ENCODE results near the gene CAB39. TPM values are rescaled to one million over a fixed set of nuclear protein-coding genes. Genes with fewer than 3 reads are reported as not detected.

CAB39 gene
- total and polyA plus RNA-seq, 12 donors: 17.3 to 99.7 (median 90.0) TPM

GRCh38 chr2:230739961-230740360, 27.3 kb downstream of the CAB39 start:
- TF ChIP-seq, protein P1, sequence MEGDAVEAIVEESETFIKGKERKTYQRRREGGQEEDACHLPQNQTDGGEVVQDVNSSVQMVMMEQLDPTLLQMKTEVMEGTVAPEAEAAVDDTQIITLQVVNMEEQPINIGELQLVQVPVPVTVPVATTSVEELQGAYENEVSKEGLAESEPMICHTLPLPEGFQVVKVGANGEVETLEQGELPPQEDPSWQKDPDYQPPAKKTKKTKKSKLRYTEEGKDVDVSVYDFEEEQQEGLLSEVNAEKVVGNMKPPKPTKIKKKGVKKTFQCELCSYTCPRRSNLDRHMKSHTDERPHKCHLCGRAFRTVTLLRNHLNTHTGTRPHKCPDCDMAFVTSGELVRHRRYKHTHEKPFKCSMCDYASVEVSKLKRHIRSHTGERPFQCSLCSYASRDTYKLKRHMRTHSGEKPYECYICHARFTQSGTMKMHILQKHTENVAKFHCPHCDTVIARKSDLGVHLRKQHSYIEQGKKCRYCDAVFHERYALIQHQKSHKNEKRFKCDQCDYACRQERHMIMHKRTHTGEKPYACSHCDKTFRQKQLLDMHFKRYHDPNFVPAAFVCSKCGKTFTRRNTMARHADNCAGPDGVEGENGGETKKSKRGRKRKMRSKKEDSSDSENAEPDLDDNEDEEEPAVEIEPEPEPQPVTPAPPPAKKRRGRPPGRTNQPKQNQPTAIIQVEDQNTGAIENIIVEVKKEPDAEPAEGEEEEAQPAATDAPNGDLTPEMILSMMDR (IDR thresholded peaks at IDR 0.05): no peak
- Histone ChIP-seq H3K27ac (no peak overlapping the region), H3K9me3 (no peaks in the 10 kb centered on the region), H3K27me3 (no peaks in the 10 kb centered on the region), H3K36me3 (peaks cover 0 to 45% (median 0%) of the 10 kb centered on the region in 9 donors), H3K4me3 (no peak overlapping the region), H3K4me1 (peaks cover 5 to 51% (median 37%) of the 10 kb centered on the region in 9 donors)
- DNase-seq (no peak), ATAC-seq (no peak)
- WGBS, 2 donors: 90 to 93% methylated on average over 2 of the region's 2 CpGs
- intact Hi-C loops (cut with DNase I): no loop called here

- no peaks in the 10 kb centered on the region for H3K9me3 ChIP-seq
- H3K36me3 ChIP-seq: peaks cover 0 to 70% (median 0%) of the 10 kb centered on the region in 9 donors
- H3K27me3 ChIP-seq: no peaks in the 10 kb centered on the region
- ATAC-seq: no peak
- WGBS, 2 donors: 92 to 94% methylated on average over 4 of the region's 4 CpGs
- intact Hi-C loops (cut with DNase I): no loop called here
- no peak overlapping the region for H3K4me3 ChIP-seq
- DNase-seq: no peak
- H3K27ac ChIP-seq: no peak overlapping the region
- peaks cover 5 to 35% (median 14%) of the 10 kb centered on the region in 9 donors for H3K4me1 ChIP-seq
- TF ChIP-seq, protein P1 (IDR thresholded peaks at IDR 0.05): no peak
Observed at GRCh38 chr2:230742781-230743180, 30.1 kb downstream of the CAB39 start.

DNA sequence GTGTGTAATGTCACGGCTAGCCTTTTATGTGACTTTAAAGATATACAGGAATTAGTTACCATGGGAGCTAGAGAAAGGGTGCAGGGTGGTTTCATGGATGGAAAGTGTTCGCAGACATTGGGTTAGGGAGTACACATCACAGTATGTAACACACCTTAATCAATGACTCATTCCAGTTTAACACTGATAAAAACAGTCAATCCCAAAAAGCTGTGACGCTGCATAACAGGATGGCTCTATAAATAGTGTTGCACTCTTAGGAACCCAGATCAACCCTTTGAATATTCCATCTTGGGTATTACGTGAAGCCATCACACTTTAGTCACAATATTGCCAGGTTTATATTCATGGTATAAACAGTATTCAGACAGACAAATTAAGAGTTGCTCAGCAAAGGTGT, 33.6 kb downstream of the CAB39 start:
- no peaks in the 10 kb centered on the region for H3K9me3 ChIP-seq
- WGBS, 2 donors: 68 to 77% methylated on average over 4 of the region's 4 CpGs
- intact Hi-C loops (cut with DNase I): loop anchor here in 1 of 10 donors (5.0 kb wide), 1 partner anchor 46 kb away; no protein-coding TSS in a partner anchor
- H3K27me3 ChIP-seq: no peaks in the 10 kb centered on the region
- TF ChIP-seq, protein P1 (IDR thresholded peaks at IDR 0.05): no peak
- peak in 6 of 8 donors; percentile 25 to 86 (median 40) for ATAC-seq
- peak overlapping the region in 1 of 10 donors; percentile 13 for H3K27ac ChIP-seq
- no peak overlapping the region for H3K4me3 ChIP-seq
- H3K36me3 ChIP-seq: peaks cover 0 to 49% (median 0%) of the 10 kb centered on the region in 9 donors
- H3K4me1 ChIP-seq: peaks cover 0 to 38% (median 20%) of the 10 kb centered on the region in 9 donors
- DNase-seq: no peak

- no peaks in the 10 kb centered on the region for H3K9me3 ChIP-seq
- H3K36me3 ChIP-seq: peaks cover 0 to 36% (median 0%) of the 10 kb centered on the region in 9 donors
- H3K4me3 ChIP-seq: no peak overlapping the region
- no peak overlapping the region for H3K27ac ChIP-seq
- WGBS, 2 donors: 70 to 98% methylated on average over 2 of the region's 2 CpGs
- DNase-seq: no peak
- TF ChIP-seq, protein P1 (IDR thresholded peaks at IDR 0.05): no peak
- intact Hi-C loops (cut with DNase I): loop anchor here in 1 of 10 donors (5.0 kb wide), 1 partner anchor 44 kb away; no protein-coding TSS in a partner anchor
- ATAC-seq: no peak
- peaks cover 0 to 45% (median 24%) of the 10 kb centered on the region in 9 donors for H3K4me1 ChIP-seq
- no peaks in the 10 kb centered on the region for H3K27me3 ChIP-seq
Observed at GRCh38 chr2:230748087-230748486, 35.4 kb downstream of the CAB39 start.
